Subcutaneous adipose tissue (tissue), 4 donors: ENCODE data around the gene JUND. TPM values are rescaled to one million over a fixed set of nuclear protein-coding genes. Genes with fewer than 3 reads are reported as not detected.

ENCODE experiments used
- CTCF ChIP-seq: fragments of 450-650 bp; IDR thresholded peaks from one replicate; pipeline ENCODE4 v1.5.1; 2016; ENCODE audit warnings: low read depth, mild to moderate bottlenecking, control low read depth, antibody characterized with exemption, moderate library complexity
- total RNA-seq, 4 donors: library from RNA; depleted of rRNA; stranded (reverse); fragments of >200 nt; gene quantifications; one replicate each; pipeline ENCODE4 v1.1.0, GENCODE V29; 2016

Gene JUND
- total RNA-seq, 4 donors from 2014 or later: 101 to 314 (median 150) TPM

GRCh38 chr19:18271433-18271841, 10.0 kb downstream of the JUND start:
- no peak for TF ChIP-seq CTCF

DNA sequence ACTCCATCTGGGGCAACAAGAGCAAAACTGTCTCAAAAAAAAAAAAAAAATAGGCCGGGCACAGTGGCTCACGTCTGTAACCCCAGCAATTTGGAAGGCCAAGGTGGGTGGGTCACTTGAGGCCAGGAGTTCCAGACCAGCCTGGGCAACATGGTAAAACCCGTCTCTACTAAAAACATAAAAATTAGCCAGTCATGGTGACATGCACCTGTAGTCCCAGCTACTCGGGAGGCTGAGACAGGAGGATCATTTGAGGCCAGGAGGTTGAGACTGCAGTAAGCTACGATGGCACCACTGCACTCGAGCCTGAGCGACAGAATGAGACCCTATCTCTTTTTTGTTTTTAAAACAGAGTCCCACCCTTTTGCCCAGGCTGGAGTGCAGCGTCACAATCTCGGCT, 11.1 kb downstream of the JUND start:
- TF ChIP-seq CTCF: no peak

DNA sequence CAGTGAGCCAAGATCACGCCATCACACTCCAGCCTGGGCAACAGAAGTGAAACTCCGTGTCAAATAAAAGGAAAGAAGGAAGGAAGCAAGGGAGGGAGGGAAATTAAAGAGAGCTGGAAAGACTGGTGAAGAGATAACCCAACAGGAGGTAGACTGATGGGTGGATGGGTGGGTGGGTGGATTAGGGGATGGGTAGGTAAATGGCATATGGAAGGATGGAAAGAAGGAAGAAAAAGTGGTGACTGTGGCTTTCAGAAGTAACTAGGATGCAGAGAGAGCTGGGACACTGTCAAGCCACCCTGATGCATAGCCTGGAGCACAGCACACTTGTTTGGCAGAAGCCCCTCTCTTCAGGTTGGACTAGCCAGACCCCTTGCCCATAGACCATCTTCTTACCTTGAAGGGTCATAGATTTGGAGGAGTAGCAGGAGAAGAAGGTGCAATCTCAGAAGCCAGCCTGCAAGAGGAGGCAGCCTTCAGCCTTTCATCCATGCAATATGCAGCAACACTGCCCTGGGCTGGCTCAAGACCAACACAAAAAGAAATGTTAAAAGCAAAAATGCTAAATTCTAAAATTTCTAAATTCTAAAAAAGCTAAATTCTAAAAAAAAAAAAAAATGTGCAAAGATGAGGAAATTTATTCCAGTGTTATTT, 12.2 kb downstream of the JUND start:
- TF ChIP-seq CTCF: no peak

DNA sequence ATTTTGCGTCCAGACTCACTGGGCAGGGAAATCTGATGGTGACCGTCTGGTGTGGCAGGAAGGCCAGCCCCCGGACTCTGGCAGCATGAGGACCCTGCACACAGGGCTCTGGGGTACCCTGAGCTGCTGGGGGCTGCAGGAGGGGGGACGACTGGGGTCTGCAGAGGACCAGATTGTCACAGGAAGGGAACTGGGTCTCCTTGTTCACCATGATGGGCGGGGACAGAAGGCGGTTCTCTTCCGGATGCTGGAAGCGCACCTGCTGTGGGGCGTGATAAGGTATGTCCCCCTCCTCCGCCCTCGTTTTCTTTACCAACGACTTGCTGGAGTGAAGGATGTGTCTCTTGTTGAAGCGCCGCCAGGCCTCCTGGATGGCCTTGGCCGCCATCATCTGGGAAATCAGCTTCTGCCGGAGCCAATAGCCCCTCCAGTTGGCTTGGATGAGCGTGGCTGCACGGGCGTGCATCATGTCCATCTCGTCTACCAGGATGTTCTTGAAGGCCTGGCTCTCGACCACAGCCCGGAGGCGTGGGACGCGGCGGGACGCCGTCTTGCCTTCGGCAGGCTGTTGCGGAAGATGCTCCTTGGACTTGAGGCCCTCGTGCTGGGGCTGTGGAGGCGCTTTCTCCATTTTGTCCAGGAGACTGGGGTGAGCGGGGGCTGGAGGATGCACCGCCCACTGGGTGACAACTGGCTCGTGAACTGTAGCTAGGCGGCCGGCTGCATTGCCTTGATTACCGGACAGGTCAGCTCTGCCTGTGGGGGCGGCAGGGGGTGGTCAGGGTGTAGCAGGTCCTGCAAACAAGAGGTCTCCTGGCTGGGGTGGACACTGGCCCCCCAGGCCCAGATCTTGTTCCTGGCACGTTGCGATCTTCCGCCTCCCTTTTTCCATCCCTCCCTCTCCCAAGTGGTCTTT, 14.4 kb downstream of the JUND start:
- no peak for TF ChIP-seq CTCF

DNA sequence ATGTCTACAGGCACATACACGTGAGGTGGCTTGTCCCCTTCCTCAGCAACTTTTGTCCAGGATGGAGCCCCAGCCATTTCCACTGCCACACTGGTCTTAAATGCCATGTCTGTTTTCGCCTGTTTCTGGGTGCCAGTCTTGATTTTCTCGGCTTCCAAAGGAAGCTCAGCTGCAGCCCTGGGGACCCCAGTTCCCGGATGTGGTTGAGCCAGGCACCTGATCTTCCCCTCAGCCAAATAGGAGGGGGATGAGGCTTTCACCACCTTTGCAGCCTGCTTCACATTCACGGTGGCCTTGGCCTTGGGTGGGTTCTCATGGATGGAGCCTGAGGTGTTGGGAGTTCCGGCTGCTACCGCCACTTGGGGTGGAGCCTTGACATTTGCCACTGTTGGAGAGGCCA, 15.8 kb downstream of the JUND start:
- no peak for TF ChIP-seq CTCF

DNA sequence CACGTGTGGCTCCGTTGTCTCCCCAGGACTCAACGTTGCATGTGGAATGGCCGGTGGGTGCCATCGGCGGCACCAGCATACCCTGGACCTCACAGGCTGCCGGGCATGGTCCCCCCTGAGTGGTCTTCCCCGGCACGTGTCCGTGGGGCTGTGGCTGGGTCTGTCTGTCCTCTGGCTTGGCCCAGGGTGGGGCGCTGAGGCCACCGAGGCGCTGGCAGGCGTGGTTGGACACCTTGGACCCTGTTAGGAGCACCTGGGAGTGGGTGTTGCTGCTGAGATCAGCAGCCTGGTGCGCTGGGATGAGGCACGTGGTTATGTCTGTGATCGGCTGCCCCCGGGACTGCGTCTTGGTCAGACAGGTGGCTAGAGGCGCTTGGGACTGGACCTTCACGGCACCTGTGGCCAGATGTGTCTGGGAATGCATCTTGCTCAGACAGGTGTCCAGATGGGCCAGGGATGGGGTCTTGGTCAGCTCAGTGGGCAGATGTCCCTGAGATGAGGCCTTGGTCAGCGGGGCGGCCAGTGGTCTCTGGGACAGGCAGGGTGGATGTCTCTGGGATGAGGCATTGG, 16.4 kb downstream of the JUND start:
- no peak for TF ChIP-seq CTCF
